Measurements from ENCODE around the gene SSTR1. TPM values are rescaled to one million over a fixed set of nuclear protein-coding genes. Genes with fewer than 3 reads are reported as not detected.

SSTR1 gene
- total and polyA plus RNA-seq, 12 donors: 0.22 to 1.8 (median 0.57) TPM

GRCh38 chr14:38199739-38200138, 8.0 kb upstream of the SSTR1 start:
- Histone ChIP-seq H3K27me3 (no peaks in the 10 kb centered on the region), H3K9me3 (no peaks in the 10 kb centered on the region), H3K27ac (no peak overlapping the region), H3K36me3 (no peaks in the 10 kb centered on the region), H3K4me1 (no peaks in the 10 kb centered on the region), H3K4me3 (no peak overlapping the region)
- intact Hi-C loops (cut with DNase I): loop anchor here in 4 of 10 donors (5.0 to 10.0 kb wide), 3 partner anchors 215 to 297 kb away; no protein-coding TSS in a partner anchor
- DNase-seq (no peak), ATAC-seq (no peak)
- TF ChIP-seq CTCF (IDR thresholded peaks at IDR 0.05): no peak
- WGBS, 2 donors: 86 to 91% methylated on average over 1 of the region's 1 CpG

GRCh38 chr14:38201137-38201828, 6.4 kb upstream of the SSTR1 start:
- peaks cover 0 to 3% (median 0%) of the 10 kb centered on the region in 7 donors for H3K27me3 ChIP-seq
- ATAC-seq (no peak), DNase-seq (no peak)
- peaks cover 0 to 6% (median 0%) of the 10 kb centered on the region in 11 donors for H3K9me3 ChIP-seq
- 95 to 97% methylated on average over 5 of the region's 5 CpGs for WGBS, 2 donors
- H3K4me3 ChIP-seq: no peak overlapping the region
- H3K36me3 ChIP-seq: no peaks in the 10 kb centered on the region
- H3K27ac ChIP-seq: no peak overlapping the region
- no peaks in the 10 kb centered on the region for H3K4me1 ChIP-seq
- TF ChIP-seq CTCF (IDR thresholded peaks at IDR 0.05): no peak
- intact Hi-C loops (cut with DNase I): loop anchor here in 2 of 10 donors (10.0 kb wide), 2 partner anchors 216 to 296 kb away; no protein-coding TSS in a partner anchor

- no peak for ATAC-seq
- H3K9me3 ChIP-seq: peaks cover 0 to 11% (median 2%) of the 10 kb centered on the region in 11 donors
- TF ChIP-seq CTCF (IDR thresholded peaks at IDR 0.05): no peak
- WGBS, 2 donors: 58 to 74% methylated on average over 5 of the region's 5 CpGs
- no peaks in the 10 kb centered on the region for H3K36me3 ChIP-seq
- peaks cover 0 to 3% (median 0%) of the 10 kb centered on the region in 9 donors for H3K4me1 ChIP-seq
- H3K27me3 ChIP-seq: peaks cover 0 to 14% (median 11%) of the 10 kb centered on the region in 7 donors
- intact Hi-C loops (cut with DNase I): loop anchor here in 2 of 10 donors (10.0 kb wide), 2 partner anchors 218 to 298 kb away; no protein-coding TSS in a partner anchor
- DNase-seq: no peak
- no peak overlapping the region for H3K27ac ChIP-seq
- no peak overlapping the region for H3K4me3 ChIP-seq
These were observed 5.1 kb upstream of the SSTR1 start for GRCh38 chr14:38202444-38203191.

GRCh38 chr14:38203929-38204718, 3.6 kb upstream of the SSTR1 start:
- Histone ChIP-seq H3K9me3 (peaks cover 0 to 11% (median 2%) of the 10 kb centered on the region in 11 donors), H3K27ac (no peak overlapping the region), H3K4me1 (peaks cover 0 to 16% (median 10%) of the 10 kb centered on the region in 9 donors), H3K4me3 (no peak overlapping the region), H3K27me3 (peaks cover 0 to 29% (median 26%) of the 10 kb centered on the region in 7 donors), H3K36me3 (no peaks in the 10 kb centered on the region)
- TF ChIP-seq CTCF (IDR thresholded peaks at IDR 0.05): no peak
- no peak for ATAC-seq
- DNase-seq: no peak
- WGBS, 2 donors: 38 to 54% methylated on average over 2 of the region's 2 CpGs
- intact Hi-C loops (cut with DNase I): loop anchor here in 2 of 10 donors (10.0 kb wide), 2 partner anchors 219 to 299 kb away; no protein-coding TSS in a partner anchor
